ENCODE results near the gene GALNT2.

Gene GALNT2

GRCh38 chr1:230300322-230301301 lies 233.6 kb downstream of the GALNT2 start:
- DNase-seq (ENCODE audit: low spot score) = no peak

- DNase-seq (ENCODE audit: low spot score) = no peak
Observed at GRCh38 chr1:230301322-230301721, 234.3 kb downstream of the GALNT2 start.

DNA sequence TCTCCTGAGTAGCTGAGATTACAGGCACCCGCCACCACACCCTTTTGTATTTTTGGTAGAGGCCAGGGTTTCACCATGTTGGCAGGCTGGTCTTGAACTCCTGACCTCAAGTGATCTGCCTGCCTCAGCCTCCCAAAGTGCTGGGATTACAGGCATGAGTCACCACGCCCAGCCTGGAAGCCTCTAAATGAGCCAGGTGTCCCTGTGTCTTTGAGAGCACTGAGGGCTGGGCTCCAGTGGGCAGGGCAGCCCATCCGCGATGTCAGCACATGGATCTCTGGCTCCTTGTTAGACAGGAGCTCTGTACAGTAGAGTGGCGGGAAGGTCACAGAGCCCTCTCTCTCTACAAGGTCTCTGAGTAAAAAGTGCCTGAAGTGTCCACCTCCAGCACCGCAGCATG lies 234.8 kb downstream of the GALNT2 start:
- no peak for DNase-seq (ENCODE audit: low spot score)

DNA sequence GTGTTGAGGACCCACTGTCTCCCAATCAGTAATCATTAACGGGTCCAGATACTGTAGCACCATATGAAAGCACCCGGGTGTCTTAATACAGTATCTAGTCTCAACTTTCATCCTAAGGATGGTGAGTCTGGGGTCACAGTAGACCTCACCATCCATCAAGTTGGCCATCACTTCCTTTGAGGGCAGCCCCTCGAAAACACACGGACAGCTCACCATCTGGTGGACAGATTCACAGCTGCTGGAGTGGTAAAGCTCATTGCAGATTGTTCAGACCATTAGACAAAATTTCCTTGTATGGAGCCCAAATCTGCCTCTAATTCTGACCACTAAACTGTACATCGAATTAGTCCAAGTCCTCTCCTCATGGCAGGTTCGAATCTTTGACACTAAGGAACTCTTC lies 236.0 kb downstream of the GALNT2 start:
- DNase-seq (ENCODE audit: low spot score) = no peak

DNA sequence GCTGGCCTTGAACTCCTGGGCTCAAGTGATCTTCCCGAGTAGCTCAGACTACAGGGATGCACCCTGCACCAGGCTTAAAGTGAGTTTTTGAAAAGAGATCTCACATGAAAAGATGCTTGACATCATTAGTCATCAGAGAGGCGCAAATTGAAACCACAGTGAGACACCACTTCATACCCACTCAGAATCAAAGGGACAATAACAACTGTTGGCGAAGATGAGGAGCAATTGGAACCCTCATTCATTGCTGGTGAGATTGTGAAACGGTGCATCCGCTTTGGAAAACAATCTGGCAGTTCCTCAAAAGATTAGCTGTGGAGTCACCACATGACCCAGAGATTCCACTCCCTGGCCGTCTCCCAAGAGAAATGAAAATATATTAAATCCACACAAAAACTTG lies 236.8 kb downstream of the GALNT2 start:
- DNase-seq (ENCODE audit: low spot score) = no peak

DNA sequence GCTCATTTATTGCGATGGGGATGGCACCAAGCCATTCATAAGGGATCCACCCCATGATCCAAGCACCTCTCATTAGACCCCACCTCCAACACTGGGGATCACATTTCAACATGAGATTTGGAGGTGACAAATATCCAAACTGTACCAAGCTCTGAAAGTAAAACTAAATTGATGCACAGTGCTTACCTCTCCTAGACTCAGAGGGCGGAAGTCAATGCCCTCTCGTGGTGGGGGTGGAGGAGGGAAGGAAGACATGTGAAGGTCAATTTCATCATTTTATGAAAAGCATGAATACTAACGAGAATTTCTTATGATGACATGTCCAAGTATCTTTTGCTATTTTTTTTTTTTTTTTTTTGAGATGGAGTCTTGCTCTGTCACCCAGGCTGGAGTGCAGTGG lies 239.1 kb downstream of the GALNT2 start:
- DNase-seq (ENCODE audit: low spot score) = no peak

GRCh38 chr1:230307213-230307612 lies 240.2 kb downstream of the GALNT2 start:
- DNase-seq (ENCODE audit: low spot score) = no peak

GRCh38 chr1:230308039-230308438 lies 241.0 kb downstream of the GALNT2 start:
- DNase-seq (ENCODE audit: low spot score) = no peak

- DNase-seq (ENCODE audit: low spot score) = no peak
Observed at GRCh38 chr1:230308821-230309220, 241.8 kb downstream of the GALNT2 start.

DNA sequence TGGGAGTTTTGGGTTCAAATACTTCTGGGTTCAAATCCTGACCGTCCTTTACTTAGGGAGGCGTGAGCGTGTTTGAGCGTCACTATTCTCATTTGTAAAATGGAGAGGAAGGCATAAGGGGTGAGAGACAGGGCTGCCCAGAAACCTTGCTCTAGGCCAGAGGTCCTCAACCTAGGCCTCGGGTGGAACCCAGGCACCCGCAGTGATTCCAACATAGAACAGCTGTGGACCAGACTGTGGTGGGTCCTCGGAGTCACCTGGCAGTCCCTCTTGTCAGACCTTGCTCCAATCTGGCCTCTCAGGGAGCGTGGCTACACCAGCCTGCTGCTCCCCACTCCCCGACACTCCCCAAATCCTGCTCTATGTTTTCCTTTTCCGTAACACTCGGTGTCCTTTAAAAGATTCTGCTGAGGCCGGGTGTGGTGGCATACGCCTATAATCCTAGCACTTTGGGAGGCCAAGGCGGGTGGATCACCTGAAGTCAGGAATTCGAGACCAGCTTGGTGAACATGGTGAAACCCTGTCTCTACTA lies 242.7 kb downstream of the GALNT2 start:
- no peak for DNase-seq (ENCODE audit: low spot score)

DNA sequence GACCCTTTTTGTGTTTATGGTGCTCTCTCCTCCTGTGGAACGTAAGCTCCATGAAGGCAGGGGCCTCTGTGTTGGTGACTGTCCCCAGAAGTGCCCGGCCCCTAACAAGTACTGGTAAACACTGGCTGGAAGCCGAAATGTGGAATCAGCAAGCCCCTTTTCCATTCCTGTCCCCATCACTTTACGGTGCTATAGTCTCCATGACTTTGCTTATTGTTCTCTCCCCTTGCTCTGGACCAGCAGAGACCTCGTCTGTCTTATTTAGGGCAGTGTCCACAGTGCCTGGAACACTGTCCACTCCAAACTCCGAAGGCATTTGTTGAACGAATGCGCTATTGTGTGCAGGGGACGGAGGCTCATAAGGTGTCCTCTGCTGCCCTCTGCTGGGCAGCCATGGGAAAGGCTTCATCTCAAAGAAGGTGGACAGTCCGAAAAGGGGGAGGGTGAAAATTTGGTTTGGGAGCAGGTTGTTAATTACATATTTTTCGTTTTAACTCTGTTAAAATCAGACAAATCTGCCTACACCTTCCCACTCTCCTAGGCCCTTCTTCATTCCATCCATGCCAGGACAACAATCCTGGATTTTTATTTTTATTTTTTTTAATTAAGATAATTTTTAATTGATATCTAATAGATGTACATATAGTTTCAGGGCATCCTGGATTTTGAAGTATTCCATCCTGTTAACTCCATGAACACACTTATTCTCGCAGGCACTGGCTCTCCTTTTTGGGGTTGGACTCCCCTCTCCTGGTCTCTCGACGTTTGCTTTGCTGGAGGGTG lies 243.5 kb downstream of the GALNT2 start:
- DNase-seq (ENCODE audit: low spot score) = peak; percentile 92

DNA sequence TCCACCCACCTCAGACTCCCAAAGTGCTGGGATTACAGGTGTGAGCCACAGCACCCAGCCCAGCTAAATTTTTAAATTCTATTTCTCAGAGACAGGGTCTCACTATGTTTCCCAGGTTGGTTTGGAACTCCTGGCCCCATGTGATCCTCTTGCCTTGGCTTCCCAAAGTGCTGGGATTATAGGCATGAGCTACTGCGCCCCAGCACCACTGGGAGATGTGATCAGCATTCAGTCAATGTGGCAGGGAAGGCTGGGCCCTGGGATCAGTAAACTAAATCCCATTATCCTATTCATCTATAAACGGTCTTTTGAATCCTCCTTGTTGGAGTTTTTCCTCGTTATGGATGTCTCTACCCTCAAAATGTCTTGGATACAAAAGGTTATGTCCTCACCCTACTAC lies 245.6 kb downstream of the GALNT2 start:
- no peak for DNase-seq (ENCODE audit: low spot score)

DNA sequence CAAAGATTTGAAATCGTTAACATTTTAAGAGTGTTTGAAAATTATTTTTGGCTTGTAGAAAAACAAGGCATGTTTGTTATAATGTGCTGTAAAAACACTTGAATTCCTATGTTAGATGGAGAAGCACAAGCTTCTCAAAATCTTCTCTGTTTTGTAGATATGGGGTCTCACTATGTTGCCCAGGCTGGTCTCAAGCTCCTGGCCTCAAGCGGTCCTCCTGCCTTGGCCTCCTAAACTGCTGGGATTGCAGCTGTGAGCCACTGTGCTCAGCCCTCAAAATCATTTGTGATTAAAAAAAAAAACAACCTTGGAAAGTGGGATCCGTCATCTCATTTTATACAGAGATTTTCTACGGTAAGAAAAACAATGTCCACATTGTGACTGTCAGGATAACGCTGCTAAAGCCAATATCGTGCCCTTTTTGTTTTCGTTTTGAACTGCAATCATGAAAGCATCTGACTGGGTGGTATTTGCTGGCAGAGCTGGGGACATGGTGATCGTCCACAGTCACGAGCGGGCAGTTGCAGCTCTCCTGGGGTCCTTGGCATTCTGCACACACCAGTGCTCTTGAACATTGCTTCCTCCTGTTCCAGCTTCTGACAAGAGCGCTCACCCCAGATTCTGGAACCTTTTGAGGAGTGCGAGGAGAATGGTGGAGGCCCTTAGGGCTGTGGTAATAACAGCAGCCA lies 246.6 kb downstream of the GALNT2 start:
- DNase-seq (ENCODE audit: low spot score) = no peak

GRCh38 chr1:230314142-230314470 lies 247.1 kb downstream of the GALNT2 start:
- DNase-seq (ENCODE audit: low spot score) = no peak

- no peak for DNase-seq (ENCODE audit: low spot score)
Observed at GRCh38 chr1:230315099-230315498, 248.1 kb downstream of the GALNT2 start.

- no peak for DNase-seq (ENCODE audit: low spot score)
Observed at GRCh38 chr1:230316864-230317745, 250.1 kb downstream of the GALNT2 start.

DNA sequence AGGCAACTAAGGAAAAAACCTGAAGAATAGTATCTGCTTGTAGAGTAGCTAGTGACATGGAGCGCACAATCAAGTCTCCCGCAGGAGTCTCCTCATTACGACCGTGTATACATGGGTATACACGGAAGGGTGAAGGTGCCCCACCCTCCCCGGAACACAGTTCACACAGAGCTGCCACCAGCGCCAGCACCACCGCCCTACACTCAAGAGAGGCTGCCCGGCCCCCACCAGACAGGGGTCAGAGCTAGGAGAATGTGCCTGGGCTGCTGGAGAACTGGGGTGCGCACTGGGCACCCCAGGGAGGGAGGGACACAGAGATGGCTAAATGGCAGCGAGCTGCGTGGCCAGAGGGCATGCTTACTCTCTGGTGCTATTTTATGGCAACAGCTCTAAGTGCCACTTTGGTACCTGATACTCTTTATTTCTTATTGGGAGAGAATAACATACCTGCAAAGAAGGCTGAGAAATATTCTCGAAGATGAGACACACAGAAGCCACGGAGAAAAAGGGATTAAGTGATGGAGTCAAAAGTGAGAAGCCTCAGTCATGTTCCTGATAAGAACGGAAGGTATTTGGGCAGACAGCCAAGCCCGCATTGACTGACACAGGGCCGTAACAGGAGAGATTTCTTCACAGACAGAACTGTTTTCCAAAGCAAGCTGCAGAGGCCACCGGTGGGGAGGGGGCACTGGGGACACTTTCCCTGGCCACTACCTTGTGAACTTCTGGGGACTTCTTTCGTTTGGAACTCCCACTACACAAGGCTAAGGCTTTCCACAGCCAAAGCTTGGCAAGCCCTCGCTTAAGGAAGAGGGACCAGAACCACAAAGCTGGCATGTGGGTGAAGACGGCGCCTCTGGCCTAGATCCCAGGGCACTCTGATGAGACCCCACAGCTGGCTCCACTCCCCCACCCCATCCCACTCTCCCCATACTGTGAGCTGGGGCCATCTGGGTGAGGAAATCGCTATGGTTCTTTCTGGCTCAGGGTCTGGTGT lies 251.1 kb downstream of the GALNT2 start:
- no peak for DNase-seq (ENCODE audit: low spot score)

DNA sequence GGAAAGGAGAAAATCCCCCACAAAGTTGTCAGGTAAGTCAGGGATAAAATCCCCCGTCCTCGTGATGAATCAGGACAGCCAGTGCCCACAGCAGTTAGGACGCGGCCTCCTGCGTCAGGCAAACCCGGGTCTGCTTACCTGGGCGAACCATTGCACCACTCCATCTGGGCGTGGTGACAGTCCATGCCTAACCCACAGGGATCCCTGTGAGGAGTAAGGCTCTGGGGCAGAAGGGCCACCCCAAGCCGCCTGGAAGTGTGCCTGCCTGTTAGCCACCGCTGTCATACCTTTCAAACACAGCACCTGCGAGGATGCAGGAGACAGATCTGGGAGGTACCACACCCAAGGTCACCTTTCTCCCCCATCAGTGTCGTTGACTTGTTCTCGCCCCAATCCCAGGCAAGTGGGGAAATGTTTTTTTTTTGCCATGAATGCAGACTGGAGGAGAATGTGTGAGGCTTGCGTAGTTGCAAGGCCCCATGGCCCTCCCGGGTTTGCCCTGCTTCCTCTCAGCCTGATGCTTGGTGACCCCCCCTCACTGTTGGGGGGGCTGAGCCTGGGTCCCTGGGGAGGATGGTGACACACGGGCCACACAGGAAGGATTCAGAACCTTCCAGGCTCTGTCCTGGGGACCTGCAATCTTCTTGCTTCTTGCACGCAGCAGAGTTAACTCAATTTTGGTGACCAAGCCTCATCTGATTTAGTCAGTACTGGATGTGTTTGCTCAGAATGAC lies 252.1 kb downstream of the GALNT2 start:
- DNase-seq (ENCODE audit: low spot score) = no peak

DNA sequence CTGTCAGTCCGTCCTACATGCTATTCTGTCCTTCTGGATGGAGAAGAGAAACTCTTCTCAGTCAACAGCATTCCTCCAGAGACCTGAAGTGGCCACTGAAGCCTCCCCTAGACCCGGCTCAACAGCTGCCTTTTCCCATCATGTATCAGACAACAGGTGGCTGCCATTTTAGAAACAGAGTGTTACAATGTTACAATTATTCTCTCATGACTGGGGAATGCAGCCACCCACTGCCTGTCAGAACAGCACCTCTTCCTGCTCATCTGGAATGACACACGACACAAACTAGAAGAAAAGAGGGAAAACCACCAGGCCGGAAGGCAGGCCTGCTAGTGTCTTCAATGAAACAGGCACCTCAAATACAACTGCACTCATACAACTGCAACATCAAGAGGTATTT lies 253.8 kb downstream of the GALNT2 start:
- DNase-seq (ENCODE audit: low spot score) = no peak

Data from Ammon's horn (tissue), 1 donor.